CD4-positive, alpha-beta T cell treated with Interleukin-4 for 1 hour (primary cell): ENCODE data around the gene SLC4A8.
A peak's percentile ranks its signal among the peaks of the same experiment; 100 is the strongest.

Experiments
- DNase-seq, 2 donors: peaks; one replicate each; pipeline ENCODE4 v3.0.0-alpha.2; 2020 to 2022

The SLC4A8 gene

DNA sequence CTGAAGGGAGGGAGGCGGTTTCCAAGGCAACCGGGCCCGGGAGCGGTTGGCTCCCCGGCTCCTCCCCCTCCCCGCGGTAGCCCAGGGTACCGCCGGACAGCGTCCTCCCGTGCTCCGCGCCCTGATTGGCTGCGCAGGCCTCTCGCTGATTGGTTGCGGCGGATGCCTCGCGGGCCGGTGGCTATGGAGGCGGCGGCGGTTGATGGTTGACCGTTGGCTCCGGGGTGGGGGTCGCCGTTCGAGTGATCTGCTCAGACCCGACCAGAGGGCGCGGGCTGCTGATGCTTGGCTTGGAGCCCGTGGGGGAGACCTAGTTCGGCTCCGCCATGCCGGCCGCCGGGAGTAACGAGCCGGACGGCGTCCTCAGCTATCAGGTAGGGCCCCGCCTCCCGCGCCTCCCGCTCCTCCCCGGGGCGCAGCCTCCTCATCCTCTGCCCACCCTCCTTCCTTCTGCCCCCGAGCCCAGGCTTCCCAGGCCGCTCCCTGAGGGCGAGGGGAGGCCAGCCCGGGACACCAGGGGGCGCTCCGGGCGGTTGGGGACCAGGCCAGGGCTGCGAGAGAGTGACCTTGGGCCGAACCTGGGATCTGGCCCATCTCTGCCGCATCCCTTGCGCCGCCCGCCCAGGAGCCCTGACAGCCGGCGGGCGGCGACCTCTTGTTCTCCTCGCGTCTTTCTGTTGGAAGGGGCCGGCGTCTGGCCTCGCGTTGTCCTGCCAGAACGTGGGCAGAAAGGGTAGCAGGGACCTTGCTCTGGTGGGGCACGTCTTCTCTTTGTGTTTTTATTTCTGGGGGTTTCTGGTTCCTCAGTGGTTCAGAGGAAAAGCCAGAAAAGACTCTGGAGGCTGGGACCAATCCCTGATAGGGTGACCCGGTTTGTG lies at the start of gene SLC4A8:
SLC4A8 (plus strand) TSS at position 170 of the 878 bp plus-strand sequence; CDS start at position 327, 157 bp downstream.
- DNase-seq: peak; percentile 83 to 86

DNA sequence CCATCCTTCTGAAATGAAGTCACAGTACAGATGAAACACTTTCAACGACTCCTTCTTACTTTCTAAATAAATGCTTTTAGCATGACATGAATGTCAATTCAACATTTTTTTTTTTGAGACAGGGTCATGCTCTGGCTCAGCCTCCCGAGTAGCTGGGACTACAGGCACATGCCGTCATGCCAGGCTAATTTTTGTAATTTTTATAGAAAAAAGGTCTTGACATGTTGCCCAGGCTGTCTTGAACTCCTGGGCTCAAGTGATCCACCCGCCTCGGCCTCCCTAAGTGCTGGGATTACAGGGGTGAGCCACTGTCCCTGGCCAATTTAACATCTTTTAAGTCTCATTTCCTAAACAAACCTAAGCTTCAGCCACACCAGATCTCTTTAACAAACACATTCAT lies 49.8 kb upstream of the SLC4A8 start:
- DNase-seq: no peak

DNA sequence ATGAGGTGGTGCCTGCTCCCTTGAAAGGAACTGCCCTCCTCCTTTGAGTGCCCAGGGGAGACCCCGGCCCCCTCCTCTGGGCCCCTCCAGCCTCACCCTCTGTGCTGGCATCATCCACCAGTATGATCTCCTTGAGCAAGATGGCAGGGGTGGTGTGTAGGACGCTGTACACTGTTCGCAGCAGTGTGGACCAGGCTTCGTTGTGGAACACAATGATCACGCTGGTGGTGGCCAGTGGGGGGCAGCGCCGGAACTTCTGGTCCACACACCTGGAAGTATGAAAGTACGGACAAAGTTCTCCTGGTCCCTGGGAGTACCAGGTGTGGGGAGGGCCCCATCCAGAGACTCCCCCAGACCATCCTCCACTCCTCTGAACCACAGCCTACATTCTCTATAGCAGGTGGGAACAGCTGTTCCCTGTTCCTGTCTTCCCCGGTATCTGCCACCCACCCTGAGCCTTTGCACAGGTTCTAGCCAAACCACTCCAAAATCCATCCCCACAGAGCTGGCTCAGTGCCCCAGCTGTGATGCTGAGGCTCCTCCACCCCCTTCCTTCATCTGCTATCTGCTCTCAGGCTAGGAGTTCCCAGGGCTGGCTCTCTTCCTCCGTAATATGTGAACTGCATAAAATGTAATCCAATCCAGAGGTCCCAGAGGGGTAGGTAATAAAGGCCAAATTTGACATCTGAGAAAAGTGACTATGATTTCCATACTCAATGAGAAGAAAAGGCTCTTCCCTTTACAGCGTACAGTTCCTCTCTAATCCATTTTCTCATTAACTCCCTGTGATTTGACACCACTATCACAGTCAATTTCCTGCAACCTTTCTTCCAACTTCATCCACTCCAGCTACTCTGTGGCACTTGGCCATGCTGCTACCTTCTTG lies 47.3 kb upstream of the SLC4A8 start:
- no peak for DNase-seq

DNA sequence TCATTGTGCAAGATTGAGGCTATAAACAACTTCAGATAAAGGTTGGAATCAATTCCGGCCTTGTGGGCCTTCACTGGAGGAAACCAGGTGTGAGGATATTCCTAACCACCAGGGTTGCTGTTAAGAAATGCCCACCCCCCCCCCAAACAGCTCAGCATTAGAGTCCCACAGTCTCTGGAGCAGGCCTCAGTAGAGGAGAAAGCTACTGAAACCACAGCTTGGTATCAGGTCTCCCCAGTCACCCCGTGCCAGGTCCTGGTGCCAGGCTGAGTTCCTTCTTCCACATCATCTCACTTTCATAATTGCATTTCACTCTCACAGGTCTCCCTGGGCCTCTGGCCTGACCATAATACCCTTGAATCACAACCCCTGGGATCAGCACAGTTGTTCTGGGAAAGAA lies 45.9 kb upstream of the SLC4A8 start:
- DNase-seq: no peak

DNA sequence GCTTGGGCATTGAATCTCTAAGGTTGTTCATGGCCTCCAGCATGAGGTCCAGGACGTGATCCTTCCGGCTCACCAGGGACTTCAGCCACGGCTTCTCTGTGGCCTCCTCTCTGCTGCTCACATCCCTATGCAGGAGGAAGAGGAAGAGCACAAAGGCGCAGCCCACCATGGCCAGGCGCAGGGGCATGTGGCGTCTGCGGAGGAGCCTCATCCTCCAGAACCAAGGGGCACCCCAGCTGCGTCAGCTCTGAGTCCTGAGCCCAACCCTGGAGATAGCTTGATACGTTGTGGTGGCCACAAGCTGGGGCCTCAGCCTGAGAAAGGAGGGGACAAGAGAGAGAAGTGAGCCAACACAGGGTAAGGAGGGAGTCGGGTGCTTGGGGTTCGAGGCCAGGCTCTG lies 45.1 kb upstream of the SLC4A8 start:
- DNase-seq: no peak

DNA sequence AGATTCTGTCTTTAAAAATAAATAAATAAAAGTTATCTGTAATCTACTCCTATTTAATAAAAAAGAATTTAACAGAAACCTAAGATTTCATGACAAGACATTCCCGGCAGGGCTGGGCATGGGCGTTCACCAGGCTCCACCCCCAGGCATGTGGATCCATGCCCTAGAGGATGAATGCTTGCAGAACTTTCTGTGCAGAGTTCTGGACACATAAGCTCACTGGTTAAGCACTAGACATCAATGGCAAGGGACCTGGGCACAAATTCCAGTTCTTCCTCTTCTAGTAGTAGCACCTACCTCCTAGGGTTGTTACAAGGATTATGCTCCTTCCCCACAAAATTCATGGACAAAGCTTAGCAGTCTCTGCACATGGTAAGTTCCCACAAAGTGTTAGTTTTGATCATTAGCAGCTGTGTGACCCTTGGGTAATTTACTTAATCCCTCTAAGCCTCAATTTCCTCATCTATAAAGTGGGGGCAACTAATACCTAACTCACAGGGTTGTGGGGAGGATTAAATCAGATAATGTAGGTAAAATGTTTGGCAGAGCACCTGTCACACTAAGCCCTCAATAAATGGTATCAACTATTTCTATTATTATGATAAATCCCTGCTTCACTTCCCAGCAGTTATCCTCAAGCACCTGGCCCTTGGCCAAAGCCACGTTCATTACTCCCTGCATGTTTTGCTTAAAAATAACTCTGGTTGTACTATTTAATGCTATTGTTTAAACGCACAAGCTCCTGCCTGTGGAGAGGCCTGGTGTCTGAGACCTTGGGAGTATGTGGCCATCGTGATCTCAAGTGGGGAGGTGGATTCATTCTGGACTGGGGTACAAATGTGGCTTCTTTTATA lies 43.2 kb upstream of the SLC4A8 start:
- DNase-seq: no peak

DNA sequence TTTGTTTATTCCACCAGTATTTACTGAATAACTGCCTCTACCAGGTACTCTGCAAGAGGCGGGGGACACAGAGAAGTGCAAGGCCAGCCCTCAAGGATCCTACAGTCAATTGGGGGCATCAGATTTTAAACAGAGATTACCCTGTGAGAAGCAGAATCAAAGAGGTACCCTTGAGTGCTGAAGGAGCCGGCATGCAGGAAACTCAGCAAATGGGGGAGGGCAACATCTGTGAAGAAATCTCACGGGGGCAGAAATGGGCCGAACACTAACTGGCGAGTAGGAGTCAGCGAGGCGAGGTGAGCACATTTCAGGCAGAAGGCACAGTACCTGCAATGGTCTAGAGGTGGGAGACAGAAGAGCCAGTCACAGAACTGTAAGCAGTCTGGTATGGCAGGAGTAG lies 42.5 kb upstream of the SLC4A8 start:
- DNase-seq: no peak

DNA sequence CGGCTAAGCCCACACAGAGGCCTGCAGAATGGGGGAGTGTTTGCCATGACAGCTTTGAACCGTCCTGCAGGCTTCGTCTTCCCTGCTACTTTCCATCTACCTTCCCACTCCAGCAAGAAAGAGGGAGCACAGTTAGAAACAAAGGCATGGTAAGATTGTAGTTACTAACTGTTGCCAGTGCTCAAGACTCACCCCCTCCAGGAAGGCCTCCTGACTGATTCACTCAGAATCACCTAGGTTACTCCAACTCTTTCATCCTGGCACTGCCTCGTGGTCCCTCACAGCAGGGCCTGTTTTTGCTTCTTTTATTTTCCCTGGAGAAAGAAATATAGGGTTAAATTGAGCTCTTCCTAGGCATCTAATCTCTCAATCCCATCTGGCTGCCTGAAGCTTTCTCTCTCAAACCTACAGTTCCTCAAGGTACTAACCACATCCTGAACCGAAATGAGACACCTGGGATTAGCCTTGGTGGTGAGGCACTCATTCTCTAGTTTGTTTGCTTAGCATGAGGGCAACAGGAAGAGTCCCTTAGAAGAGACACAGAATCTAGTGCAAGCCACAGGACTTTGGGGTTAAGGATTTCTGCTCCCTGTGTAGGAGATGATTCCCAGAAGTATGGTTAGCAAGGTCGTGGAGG lies 41.2 kb upstream of the SLC4A8 start:
- DNase-seq: no peak

DNA sequence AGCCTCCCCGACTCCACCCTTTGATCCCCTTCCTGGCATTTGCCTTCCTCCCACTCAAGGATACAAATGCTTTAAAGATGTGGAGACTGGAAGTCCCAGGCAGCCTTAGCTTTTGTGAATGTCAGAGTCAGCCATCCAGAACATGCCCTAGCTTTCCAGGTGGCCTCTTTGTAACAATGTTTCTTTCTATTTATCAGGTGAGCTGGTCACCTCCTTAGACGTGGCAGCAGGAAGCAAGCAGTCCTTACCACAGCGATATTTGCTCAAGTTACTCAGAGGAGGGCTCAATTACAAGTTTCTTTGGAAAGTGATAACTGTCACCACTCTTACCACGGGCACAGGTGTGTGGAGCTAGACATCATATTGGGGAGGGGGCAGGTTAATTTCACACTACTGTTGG lies 38.3 kb upstream of the SLC4A8 start:
- DNase-seq: no peak

DNA sequence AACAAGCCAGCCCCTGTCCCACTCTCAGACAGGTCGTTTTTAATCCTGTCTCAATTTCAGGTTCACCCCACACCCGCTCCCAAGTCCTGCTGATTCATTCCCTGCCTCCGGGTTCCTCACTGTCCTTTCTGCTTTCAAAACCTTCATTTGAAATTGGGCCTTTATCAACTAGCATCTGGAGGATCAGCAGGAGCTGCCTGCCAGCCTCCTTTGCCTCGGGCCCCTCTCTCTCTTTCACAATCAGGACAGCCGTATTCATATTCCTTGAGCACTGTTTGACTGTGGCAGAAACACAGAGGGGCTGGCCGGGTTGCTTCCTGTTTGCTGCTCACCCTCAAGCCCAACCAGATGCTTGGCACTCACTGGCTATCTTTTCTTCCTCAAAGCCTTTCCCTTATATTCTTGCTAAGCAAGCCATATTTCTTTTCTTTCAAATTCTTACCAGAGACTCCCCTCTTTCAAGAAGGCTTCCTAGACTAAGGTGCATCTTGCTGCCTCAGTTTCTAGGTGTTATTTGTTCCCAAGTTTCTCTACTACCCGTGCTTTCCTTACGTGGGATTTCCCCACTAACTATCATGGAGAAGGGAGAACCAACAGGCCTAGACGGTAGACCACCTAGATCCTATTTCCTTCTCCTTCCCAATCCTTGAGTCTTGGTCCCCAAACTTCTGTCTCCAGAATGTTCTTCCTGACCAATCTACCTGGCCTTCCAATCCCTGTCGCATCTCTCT lies 36.4 kb upstream of the SLC4A8 start:
- peak in 1 of 2 donors; percentile 21 for DNase-seq

DNA sequence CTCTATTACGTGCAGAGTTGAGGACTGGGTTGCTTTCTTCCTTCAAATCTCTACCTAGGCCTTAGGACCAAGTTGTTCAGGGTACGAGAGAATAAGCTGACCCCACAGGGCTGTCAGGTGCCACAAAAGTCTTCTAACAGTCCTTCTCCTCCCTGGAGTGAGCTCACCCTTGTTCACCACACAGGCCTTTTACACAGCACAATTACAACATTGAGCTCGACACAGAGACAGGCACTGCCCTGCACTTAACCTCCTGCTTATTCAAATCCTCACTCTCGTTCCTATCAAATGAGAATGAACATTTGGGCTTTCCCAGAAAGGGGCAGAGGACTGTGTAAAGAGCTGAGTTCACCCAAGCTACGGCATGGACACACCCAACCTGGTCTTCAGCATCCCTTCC lies 35.8 kb upstream of the SLC4A8 start:
- DNase-seq: no peak

DNA sequence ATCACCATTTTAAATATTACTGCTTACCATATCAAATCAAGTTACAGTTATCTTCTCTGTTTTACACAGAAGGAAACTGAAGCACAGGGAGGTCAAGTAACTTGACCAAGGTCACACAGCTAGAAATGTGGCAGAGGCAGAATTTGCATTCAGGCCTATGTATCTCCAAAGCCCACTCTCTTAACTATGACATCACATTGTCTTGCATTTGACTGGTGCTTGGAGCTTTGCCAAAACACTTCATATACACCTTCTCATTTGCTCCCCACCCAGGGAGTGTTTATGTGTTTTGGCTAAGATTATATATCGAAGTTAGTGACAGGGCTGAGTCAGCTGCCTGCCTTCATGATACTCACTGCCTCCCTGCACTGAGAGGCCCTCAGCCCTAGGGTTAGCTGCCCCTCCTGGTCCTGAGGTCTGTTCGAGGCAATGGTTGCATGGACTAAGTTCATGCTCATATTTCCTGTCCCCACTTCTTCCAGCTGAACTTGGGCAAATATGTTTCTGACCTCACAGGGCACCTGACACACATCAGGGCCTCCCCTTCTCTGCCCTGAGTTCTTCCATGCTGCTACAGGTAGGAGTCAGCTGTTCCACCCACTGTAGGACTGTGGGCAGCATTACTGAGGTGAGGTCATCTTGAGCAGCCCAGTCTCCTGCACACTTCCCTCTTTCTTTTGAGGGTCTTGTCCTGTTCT lies 35.2 kb upstream of the SLC4A8 start:
- DNase-seq: no peak

DNA sequence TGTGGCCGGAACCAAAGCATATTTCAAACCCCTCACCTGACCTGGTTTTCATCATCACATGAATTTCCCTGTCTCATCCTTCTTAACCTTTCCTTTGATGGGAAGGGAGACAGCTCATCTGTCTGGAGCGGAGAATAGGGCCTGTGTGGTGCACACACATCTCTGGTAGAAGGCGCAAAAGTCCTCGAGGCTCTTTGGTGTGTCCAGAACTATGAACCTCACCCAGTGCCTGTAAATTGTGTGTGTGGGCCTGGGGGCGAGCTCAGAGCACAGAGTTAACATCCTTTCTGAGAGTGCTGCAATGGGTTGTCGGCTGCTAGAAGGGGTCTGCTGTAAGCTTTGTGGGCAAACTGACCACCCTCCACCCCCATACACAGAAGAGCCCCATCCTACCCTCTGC lies 34.2 kb upstream of the SLC4A8 start:
- DNase-seq: no peak

DNA sequence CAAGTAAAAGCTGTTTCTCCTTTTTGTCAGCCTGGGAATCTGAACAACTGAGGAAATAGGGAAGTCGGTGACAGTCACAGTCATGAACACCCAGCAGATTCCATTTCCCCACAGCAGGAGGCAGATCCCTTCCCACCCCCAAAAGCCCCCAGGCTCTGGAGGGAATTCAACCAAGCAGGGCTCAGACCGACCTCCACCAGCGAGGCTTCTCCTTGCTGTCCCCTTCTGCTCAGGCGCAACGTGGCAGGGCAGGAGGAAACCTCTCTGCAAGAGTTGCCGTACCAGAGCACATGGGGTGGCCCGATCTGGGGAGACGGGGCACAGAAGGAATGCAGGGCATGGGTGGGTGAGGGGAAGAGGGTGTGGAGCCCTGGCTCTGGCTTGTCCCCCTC lies 33.7 kb upstream of the SLC4A8 start:
- DNase-seq: peak in 1 of 2 donors; percentile 29

DNA sequence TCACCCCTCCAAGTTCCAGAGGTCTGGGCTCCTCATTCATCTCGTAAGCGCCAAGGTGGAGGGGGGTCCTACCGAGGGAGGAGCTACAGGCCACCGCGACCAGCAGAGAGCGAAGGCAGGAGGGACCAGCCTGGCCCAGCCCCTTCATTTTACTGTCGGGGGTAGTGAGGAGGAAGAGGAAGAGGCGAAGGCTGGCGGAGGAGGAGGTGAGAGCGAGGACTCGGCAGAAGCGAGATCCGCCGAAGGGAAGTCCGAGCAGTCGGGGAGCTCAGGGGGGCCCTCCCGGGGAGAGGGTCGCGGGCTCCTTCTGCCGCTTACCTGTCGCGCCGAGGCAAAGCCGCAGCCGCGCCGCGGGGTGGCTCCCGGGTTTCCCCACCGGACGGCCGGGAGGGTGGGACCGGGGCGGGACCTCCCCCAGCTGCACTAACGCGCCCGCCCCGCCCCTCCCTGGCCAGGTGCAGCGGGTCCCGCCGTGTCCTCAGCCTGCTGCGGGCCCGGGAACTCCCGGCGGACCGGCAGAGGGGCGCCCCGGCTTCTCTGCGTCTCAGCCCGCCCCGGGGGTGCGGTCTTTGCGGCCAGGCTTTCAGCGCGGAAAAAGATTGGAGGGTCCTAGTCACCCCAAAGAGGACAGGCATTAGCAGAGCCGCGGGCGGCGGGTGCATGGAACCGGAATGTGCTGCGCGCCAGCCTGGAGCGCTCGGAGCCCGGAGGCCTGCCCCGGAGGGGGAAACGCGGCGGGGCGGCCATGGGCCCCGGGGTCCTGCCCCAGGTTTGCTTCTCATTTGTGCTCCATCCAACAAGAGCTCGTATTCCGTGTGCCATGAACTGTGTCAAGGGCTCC lies 33.1 kb upstream of the SLC4A8 start, which contains the start of gene GALNT6:
GALNT6 (minus strand) TSS at position 124 of the 841 bp plus-strand sequence. CDS start 11,625 bp downstream, outside the sequence.
- peak; percentile 74 to 78 for DNase-seq

DNA sequence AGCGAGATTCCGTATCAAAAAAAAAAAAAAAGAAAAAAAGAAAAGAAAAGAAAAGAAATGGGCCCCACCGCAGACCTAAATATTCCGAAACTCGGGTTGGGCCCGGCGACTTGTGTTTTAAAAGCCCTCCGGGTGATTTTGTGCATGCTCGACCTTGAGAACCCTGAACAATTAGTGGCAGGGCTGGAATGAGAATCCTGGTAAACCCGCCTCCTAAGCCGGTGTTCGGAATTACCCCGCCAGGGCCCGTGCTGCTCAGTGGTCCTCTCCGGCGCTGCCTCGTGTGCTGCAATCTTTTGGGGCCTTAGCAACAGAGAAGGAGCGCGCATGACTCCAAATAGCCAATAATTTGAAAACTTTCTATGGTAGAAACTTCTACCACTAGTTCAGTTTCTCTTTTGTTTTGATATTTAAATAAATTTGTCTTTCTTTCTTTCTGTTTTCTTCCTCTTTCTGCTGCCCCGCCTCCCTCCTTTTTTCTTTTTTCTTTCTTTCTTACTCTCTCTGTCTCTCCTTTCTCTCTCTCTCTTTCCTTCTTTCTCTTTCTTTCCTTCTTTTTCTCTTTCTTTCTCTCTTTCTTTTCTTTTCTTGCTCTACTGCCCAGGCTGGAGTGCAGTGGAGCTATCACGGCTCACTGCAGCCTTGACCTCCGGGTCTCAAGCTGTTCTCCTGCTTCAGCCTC lies 31.9 kb upstream of the SLC4A8 start:
- DNase-seq: peak in 1 of 2 donors; percentile 33

DNA sequence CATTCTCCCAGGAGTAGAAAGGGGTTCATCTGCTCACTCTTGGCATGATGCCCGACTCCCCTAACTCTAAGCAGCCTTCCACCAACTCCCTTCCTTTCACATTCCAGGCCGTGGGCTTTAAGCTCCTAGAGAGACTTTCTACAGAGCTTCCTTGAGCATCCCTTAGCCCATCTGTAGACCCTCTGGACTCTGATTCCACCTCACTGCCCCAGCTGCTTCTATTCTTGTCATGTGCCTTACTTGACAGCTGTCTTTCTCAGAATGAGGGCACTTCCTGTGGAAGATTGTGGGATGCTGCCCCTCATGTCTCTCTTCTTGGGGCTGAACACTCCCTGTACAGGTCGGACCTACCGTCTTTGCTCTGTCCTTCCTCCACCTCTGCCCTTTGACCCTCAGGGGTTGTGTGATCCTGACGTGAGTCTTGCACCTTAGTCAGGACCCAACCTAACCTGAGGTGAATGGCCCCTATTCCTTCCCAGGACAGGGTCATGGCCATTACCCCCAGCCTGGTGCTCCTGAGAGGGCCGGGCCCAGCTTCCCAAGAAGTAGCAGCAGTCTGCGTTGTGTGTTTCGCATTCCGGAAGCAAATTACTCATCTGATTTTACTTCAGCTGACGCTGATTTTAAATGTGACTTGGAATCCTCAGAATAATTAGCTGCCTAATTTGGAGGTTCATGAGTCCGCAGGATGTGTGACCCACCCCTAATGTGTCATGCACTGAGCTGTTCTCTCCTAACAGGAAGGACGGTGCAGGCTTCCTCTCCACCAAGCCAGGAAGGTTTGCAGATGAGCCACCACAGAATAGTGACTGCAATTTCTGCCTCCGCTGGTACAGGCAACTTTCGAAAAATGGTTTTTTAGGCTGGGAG lies 30.7 kb upstream of the SLC4A8 start:
- peak; percentile 67 for DNase-seq
